Activated CD8-positive, alpha-beta memory T cell treated with anti-CD3 and anti-CD28 coated beads for 4 hours (primary cell): Measurements from ENCODE around the gene HAGH.
"Not testable (repeated sequence)": the region's sequence is repeated elsewhere in the genome, so short reads cannot be mapped to it uniquely, and the experiment has no call there.

Source experiments
- DNase-seq, 2 donors: peaks; one replicate each; pipeline ENCODE4 v3.0.0-alpha.2; 2020; ENCODE audit warnings: low read depth in 2 of 2

Gene HAGH

DNA sequence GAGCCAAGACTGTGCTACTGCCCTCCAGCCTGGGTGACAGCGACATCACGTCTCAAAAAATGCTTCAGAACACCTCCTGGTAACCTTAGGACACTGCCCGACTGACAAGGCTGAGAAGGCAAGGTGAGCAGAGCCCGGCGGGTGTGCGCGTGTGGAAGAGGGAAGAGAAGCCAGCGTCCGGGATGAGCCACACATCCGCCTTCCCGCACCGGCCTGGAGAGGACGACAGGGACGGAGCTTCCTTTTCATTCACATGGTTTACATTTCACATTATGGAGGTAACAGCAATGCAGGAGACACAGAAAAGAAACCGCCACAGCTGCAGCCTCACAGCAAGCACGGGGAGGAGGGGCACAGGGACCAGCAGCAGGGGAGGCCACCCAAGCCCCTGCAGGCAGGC is 16.5 kb downstream of the HAGH start:
- DNase-seq = no peak

DNA sequence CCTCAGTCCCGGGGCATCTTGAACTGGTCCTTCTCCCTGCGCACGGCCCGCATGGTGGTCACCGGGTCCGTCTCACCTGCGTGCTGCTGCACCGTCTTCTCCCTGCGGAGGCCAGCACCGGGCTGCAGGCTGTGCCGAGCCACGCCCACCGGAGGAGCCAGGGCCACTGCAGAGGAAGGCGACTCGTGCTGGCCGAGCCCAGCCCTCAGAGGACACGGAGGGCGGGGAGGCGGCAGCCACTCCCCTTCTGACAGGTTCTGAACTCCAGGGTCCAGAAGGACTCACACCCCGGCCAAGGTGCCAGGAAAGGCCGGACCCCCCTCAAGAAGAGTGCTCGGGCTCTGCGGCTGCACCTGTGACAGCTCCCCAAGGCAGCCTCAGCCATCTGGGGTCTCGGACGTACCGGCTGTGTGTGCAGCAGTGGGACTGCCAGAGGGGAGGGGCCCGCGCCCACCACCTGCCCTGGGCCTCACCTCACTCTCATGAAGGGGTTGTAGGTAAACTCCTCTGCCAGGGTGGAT is 17.3 kb downstream of the HAGH start:
- no peak for DNase-seq

DNA sequence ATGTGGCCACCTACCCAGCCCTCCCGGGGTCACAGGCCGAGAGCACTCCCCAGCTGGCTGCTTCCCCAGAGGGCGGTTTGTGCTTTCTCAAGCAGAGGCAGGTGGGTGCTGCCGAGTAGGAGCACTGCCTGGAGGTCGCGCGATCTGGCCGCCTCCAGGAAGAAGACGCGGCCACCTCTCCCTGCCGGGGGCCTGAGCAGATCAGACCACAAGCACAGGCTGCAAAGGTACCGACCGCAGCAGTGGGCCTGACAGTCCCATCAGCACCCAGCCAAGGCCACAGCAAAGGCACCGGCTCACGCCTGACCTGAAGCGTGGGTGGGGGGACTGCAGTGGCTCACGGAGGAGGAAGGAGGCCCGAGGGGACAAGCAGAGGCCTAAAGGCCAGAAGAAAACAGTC is 17.9 kb downstream of the HAGH start:
- no peak for DNase-seq

GRCh38 chr16:1807626-1808025 is 19.0 kb downstream of the HAGH start:
- DNase-seq = no peak

DNA sequence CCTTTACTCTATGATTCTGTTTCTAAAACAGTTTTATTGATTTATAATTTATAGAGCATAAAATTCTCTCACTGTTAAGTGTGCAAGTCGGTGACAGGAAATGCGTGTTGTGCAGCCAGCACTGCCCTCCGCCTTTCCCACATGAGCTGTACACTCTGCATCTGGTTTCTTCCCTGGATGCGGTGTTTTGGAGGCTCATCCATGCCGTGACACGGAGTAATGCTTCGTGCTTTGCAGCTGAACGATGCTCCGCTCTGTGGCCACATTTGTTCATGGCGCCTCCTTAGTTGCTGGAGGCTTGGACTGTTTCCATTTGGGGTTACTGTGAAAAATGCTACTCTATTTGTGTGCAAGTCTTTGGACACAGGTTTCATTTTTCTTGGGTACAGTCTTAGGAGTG is 25.9 kb downstream of the HAGH start:
- DNase-seq = no peak

GRCh38 chr16:1799263-1799662 is 27.4 kb downstream of the HAGH start:
- DNase-seq = not testable (repeated sequence)

GRCh38 chr16:1794908-1795666 is 31.5 kb downstream of the HAGH start:
- DNase-seq = no peak

DNA sequence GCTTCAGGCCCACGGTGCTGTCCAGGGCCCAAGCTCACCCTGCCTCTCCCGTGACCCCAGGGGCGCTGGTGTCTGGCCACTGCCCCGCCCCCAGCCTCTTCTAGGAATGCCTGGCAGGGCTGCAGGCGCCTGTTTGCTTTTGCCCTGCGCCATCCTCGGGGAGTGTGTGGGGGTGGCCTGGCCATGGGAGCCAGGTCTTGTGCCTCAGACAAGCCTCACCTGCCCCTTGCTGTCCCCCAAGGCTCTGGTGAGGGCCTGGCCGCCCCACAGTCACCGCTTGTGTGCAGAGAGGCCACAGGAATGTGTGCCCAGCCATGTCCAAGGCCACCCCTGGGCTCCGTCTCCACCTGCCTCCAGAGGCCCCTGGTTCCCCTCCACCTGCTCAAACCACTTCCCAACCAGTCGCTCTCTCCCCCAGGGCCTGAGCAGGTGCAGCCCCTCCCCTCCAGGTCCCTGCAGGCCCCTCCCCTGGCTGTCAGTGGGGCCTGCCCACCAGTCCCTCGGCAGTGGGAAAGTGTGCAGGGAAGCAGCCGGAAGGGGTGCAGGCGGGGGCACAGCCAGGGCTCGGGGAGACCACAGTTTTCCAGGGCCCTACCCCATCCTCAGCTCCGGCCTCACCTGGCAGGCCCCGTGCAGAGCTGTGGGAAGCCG is 32.3 kb downstream of the HAGH start:
- no peak for DNase-seq

GRCh38 chr16:1793578-1794220 is 32.9 kb downstream of the HAGH start, which contains the start of gene IGFALS:
Gene IGFALS (minus strand): TSS chr16:1793705. CDS start chr16:1793652, 53 bp downstream.
- no peak for DNase-seq

GRCh38 chr16:1792836-1793577 is 33.6 kb downstream of the HAGH start:
- no peak for DNase-seq

DNA sequence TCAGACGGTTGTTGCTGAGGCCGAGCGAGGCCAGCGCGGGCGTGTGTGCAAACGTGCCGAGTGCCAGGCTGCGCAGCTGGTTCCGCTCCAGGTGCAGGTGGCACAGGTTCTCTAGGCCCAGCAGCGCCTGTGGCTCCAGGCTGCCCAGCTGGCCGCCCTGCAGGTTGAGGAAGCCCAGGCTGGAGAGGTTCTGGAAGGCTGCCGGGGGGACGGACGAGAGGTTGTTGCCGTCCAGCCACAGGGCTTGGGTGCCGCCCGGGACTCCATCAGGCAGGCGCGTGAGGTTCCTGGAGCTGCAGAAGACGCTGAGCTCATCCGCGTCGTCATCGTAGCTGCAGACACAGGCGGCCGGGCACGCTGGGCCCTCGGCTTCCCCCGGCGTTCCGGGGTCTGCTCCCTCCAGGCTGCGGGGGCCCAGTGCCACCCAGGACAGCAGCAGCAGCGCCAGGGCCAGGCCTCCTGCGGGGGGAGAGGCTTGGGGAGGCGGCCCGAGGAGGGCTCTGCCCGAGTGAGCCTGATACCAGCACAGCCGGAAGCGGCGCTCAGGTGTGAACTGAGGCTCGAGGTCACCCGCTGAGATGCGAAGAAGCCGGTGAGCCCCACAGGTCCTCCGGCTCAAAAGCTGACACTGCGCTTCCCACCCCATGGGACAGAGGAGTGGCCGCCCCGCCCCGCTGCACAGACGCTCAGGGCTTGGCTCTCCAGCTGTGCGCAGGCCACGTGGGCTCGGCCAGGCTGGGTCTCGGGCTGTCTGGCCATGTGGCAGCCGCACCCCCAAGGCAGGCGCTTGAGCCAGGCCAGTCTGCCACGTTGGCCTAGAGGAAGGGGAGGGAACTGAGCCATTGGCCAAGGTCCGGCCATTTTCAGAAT is 34.4 kb downstream of the HAGH start:
- no peak for DNase-seq

DNA sequence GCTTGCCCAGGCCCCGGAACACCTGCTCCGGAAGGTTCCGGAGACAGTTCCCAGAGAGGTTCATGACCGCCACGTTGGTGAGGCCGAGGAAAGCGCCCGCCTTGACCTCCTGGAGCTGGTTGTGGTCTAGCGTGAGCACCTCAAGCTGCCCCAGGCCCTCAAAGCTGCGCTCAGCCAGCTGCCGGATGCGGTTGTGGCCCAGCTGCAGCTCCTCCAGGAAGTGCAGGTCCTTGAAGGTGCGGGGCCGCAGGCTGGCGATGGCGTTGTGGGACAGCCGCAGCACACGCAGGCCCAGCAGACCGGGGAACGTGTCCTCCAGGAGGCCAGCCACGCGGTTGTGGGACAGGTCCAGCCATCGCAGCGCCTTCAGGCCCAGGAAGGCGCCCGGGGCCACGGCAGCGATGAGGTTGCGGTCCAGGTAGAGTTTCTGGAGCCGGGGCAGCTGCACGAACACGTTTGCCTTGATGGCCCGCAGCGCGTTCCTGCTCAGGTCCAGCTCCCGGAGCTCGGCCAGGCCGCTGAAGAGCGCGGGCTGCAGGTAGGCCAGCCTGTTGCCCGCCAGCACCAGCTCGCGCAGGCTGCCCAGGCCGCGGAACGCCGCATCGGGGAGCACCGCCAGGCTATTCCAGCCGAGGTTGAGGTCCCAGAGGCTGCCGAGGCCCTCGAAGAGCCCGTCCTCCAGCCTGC is 35.2 kb downstream of the HAGH start:
- DNase-seq = no peak

- no peak for DNase-seq
These were observed 35.9 kb downstream of the HAGH start for GRCh38 chr16:1790611-1791255.

DNA sequence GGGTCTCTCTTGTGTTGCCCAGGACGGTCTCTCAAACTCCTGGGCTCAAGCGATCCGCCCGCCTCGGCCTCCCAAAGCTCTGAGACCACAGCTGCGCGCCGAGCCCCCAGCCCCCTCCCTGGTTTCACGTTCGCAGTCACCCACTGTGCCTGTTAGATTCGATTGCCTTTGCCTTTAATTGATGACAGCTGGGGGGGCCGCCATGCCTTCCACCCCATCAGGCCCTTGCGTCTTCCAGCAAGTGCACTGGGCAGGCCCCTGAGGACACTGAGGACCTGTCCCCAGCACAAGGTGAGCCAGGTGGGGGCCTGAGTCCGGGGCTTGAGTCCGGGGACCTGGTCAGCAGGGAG is 36.4 kb downstream of the HAGH start:
- no peak for DNase-seq

- no peak for DNase-seq
These were observed 37.0 kb downstream of the HAGH start for GRCh38 chr16:1789643-1790045.

DNA sequence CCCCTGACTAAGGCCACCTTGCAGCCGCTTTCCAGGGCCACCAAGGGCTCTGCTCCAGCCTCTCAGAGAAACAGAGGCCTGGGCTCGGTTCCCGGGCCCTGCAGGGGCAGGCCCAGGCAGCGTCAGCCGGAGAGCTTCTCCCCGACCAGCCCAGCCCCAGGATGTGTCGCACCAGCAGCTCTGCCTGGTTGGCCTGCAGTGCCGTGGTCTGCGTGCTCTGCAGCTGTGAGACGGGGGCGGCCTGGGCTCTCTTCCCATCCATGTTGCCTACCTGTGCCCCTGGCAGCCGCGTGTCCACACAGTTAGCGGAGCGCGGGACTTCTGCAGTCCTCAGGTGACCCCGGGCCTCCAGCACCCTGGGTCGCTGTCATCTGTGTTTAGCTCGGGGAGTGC is 37.9 kb downstream of the HAGH start:
- no peak for DNase-seq

- no peak for DNase-seq
These were observed 38.4 kb downstream of the HAGH start for GRCh38 chr16:1788095-1788707.

DNA sequence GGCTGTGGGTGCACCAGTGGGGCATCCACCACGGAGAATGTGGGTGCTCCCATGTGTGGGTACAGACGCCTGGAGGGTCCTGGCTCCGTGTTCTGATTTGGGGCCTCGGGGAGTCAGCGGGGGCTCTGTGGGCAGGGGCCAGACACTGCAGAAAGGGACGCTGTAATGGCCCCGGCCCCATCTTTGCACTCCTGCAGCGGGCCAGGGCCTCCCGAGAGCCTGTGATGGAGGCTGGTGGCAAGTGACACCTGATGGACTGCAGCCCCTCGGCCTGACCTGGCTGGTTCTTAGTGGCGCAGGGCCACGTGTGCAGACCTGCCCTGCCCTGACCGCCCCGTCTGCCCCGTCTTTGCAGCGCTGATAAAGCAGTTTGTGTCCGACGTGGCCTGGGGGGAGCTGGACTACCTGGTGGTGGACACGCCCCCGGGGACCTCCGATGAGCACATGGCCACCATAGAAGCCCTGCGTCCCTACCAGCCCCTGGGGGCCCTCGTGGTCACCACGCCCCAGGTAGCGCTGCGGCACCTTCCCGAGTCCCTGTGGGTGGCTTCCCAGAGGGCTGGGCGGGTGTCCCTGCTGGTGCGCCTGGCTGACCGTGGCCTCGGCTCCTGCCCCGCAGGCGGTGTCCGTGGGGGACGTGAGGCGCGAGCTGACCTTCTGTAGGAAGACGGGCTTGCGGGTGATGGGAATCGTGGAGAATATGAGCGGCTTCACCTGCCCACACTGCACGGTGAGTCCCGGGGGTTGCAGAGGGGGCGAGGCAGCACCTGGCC is 39.1 kb downstream of the HAGH start:
- DNase-seq = no peak

DNA sequence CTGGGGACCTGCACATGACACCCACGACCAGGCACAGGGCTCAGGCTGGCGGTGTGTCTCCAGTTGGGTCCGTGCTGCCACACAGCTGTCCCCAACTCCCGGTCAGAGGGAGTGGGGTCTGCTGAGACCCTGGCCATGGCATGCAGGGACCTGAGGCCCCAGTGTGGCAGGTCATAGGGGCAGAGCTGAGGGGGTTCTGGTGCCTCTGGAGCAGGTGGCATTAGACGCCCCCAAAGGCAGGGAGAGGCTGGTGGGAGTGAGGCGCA is 39.6 kb downstream of the HAGH start:
- DNase-seq = no peak
